ENCODE measurements around the gene NDUFB4. TPM values are rescaled to one million over a fixed set of nuclear protein-coding genes. Genes with fewer than 3 reads are reported as not detected.

The NDUFB4 gene
- total RNA-seq, 1 donor from 2014 or later: 556 TPM

DNA sequence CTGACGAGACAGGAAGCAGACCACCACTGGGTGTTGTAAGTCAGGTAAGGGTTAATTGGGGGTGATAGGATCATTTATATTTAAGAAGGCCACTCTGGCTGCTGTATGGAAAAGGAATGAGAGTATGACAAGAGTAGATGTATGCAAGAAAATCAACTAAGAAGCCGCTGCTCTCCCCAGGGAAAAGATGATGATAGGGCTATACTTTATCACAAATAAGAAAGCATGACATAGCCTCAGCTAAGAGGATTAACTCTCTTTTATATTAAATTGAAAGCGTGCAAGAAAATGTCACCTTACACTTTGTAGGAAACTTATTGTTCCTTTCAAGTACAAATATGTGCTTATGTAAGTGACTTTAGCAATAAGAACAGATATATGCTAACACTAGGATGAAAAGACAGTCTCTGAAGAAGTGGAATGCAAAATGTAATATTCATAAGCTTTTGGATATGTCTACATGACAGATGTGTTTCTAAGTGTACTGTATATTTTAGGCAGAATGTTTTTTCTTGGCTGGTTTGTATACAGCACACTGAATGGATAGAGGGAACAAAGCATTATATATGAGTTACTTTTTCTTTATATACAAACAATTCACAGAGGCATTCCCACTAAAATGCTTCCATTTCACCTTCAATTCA lies 8.7 kb upstream of the NDUFB4 start:
- intact Hi-C loops (cut with micrococcal nuclease): no loop called here

DNA sequence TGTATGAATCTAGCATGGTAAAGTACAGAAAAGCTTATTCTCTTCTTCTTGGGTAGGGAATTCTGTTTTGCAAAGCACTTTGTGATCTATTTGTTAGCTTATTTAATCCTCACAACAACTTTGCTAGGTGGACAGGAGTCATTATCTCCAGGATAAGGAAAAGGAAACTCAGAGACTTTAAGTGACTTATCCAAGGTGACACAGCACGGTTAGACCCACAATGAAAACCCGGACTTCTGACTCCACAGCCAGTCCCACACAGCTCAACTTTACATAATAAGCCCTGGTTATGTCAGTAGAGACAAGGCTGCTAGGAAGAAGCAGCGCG lies 384 bp upstream of the NDUFB4 start:
- peaks cover 17% of the 10 kb centered on the region for H3K36me3 ChIP-seq
- peak overlapping the region; percentile 86 for H3K4me3 ChIP-seq
- H3K27me3 ChIP-seq (ENCODE audit: low read depth): no peaks in the 10 kb centered on the region
- intact Hi-C loops (cut with micrococcal nuclease): no loop called here
- no peak for DNase-seq
- H3K4me1 ChIP-seq: peaks cover 49% of the 10 kb centered on the region
- peak overlapping the region; percentile 95 for H3K27ac ChIP-seq (replicated peaks)
- TF ChIP-seq, protein P1, sequence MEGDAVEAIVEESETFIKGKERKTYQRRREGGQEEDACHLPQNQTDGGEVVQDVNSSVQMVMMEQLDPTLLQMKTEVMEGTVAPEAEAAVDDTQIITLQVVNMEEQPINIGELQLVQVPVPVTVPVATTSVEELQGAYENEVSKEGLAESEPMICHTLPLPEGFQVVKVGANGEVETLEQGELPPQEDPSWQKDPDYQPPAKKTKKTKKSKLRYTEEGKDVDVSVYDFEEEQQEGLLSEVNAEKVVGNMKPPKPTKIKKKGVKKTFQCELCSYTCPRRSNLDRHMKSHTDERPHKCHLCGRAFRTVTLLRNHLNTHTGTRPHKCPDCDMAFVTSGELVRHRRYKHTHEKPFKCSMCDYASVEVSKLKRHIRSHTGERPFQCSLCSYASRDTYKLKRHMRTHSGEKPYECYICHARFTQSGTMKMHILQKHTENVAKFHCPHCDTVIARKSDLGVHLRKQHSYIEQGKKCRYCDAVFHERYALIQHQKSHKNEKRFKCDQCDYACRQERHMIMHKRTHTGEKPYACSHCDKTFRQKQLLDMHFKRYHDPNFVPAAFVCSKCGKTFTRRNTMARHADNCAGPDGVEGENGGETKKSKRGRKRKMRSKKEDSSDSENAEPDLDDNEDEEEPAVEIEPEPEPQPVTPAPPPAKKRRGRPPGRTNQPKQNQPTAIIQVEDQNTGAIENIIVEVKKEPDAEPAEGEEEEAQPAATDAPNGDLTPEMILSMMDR (IDR thresholded peaks at IDR 0.05; ENCODE audit: borderline replicate concordance): no peak
- no peaks in the 10 kb centered on the region for H3K9me3 ChIP-seq (replicated peaks)

More for the DNA sequence above, 8.7 kb upstream of the NDUFB4 start:
- Histone ChIP-seq H3K4me1 (no peaks in the 10 kb centered on the region), H3K27me3 (ENCODE audit: low read depth) (no peaks in the 10 kb centered on the region), H3K27ac (replicated peaks) (no peak overlapping the region), H3K4me3 (no peak overlapping the region), H3K36me3 (no peaks in the 10 kb centered on the region), H3K9me3 (replicated peaks) (no peaks in the 10 kb centered on the region)
- TF ChIP-seq, protein P1 (IDR thresholded peaks at IDR 0.05; ENCODE audit: borderline replicate concordance): no peak
- no peak for DNase-seq

DNA sequence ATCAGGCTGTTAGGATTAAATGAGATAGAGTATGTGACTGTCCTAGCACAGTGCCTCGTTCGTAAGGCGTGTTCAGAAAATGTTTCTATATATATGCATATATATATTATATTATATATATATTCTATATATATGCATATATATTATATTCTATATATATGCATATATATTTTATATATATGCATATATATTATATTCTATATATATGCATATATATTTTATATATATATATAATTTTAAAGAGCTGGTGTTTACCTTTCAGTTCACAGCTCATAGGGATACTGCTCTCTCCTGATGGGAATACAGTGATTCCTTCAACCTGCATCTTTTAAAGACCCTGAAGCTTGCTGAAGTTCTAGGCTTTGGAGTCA lies 702 bp downstream of the NDUFB4 start:
- Histone ChIP-seq H3K9me3 (replicated peaks) (no peaks in the 10 kb centered on the region), H3K4me1 (peaks cover 59% of the 10 kb centered on the region), H3K27ac (replicated peaks) (peak overlapping the region; percentile 95), H3K4me3 (peak overlapping the region; percentile 86), H3K36me3 (peaks cover 28% of the 10 kb centered on the region), H3K27me3 (ENCODE audit: low read depth) (no peaks in the 10 kb centered on the region)
- TF ChIP-seq, protein P1 (IDR thresholded peaks at IDR 0.05; ENCODE audit: borderline replicate concordance): no peak
- no peak for DNase-seq
- intact Hi-C loops (cut with micrococcal nuclease): no loop called here

DNA sequence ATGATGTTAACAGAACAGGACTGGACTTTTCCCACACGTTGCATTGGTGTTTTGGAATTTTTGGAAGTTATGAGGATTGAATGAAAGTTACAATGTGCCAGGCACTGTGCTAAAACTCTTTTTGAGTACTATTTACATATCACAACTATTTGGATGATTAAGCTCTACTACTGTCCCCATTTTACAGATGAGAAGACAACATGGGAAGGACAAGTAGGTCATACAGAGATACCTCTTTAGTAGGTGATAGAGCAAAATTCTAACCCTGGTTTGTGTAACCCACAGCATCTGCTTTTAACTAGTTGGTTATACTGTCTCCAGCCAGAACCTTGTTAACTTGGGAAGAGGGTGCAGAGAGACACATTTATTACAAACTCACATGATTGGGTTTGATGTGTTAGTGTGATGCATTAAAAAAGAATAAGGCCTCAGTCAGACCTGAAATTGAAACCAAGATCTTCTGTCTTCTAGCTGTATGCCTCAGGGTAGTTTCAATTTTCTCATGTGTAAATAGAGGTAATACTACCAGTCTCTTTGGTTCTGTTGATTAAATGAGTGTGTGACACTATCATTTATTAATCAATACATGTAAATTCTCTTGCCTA lies 1.4 kb downstream of the NDUFB4 start:
- Histone ChIP-seq H3K9me3 (replicated peaks) (no peaks in the 10 kb centered on the region), H3K36me3 (peaks cover 35% of the 10 kb centered on the region), H3K4me3 (peak overlapping the region; percentile 86), H3K4me1 (peaks cover 59% of the 10 kb centered on the region), H3K27me3 (ENCODE audit: low read depth) (no peaks in the 10 kb centered on the region), H3K27ac (replicated peaks) (peak overlapping the region; percentile 95)
- intact Hi-C loops (cut with micrococcal nuclease): no loop called here
- TF ChIP-seq, protein P1 (IDR thresholded peaks at IDR 0.05; ENCODE audit: borderline replicate concordance): no peak
- no peak for DNase-seq

DNA sequence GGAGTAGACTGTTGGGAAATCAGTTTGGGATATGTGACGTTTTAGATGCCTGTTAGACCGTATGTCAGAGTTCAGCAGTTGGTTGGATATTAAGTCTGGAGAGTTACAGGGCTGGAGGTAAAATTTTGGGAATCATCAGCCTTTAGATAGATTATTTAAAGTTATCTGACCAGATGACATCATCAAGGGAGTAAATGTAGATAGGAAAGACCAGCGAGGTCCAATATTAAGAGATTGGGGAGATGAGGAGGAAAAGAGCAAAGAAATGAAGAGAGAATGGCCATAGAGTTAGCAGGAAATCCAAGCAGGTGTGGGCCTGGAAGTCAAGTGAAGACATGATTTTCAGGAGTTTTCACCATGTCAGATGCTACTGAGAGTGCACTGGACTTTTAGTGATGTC lies 3.1 kb downstream of the NDUFB4 start:
- TF ChIP-seq, protein P1 (IDR thresholded peaks at IDR 0.05; ENCODE audit: borderline replicate concordance): no peak

More for the DNA sequence above, 3.1 kb downstream of the NDUFB4 start:
- peak overlapping the region; percentile 86 for H3K4me3 ChIP-seq
- no peaks in the 10 kb centered on the region for H3K9me3 ChIP-seq (replicated peaks)
- intact Hi-C loops (cut with micrococcal nuclease): no loop called here
- peak overlapping the region; percentile 95 for H3K27ac ChIP-seq (replicated peaks)
- peaks cover 61% of the 10 kb centered on the region for H3K4me1 ChIP-seq
- peaks cover 43% of the 10 kb centered on the region for H3K36me3 ChIP-seq
- H3K27me3 ChIP-seq (ENCODE audit: low read depth): no peaks in the 10 kb centered on the region
- DNase-seq: no peak
